Gastrocnemius medialis (tissue), 4 donors: ENCODE data around the gene ZFAND2B.

Experiments
- CTCF ChIP-seq, 5 experiments: fragments of 450-650 bp in 3 of 5; fragments of 200-600 bp in 2 of 5; sonication (generic) in 2 of 5; IDR thresholded peaks in 4 of 5; conservative IDR thresholded peaks in 1 of 5; 1 replicate in 4 of 5; 2 replicates in 1 of 5; pipeline ENCODE4 v1.5.1; 2016 to 2019; ENCODE audit warnings: antibody characterized with exemption in 5 of 5, mild to moderate bottlenecking in 3 of 5, moderate library complexity in 3 of 5
- POLR2A ChIP-seq, 2 donors: fragments of 450-650 bp; IDR thresholded peaks; one replicate each; pipeline ENCODE4 v1.6.1; 2017; ENCODE audit warnings: antibody characterized with exemption in 2 of 2, mild to moderate bottlenecking in 2 of 2, moderate library complexity in 2 of 2

GRCh38 chr2:219181531-219181930 lies 25.1 kb upstream of the ZFAND2B start:
- no peak for TF ChIP-seq POLR2A (IDR thresholded peaks at IDR 0.05)
- no peak for TF ChIP-seq CTCF (IDR thresholded peaks at IDR 0.05 in 4 of 5, conservative IDR thresholded peaks at IDR 0.05 in 1 of 5)
